Neural progenitor cell (in vitro differentiated cells): ENCODE data around the gene MAP4K2. TPM values are rescaled to one million over a fixed set of nuclear protein-coding genes. Genes with fewer than 3 reads are reported as not detected.

Source experiments
- DNase-seq: peaks from one replicate; pipeline ENCODE4 v3.0.0-alpha.2; 2016; ENCODE audit warnings: low spot score
- H2AFZ ChIP-seq: fragments of 200-600 bp; sonication (generic); replicated peaks from 2 replicates; pipeline ENCODE4 v1.6.1; 2016; ENCODE audit warnings: antibody characterized with exemption
- H3F3A ChIP-seq: fragments of 200-600 bp; sonication (generic); 2 replicates; pipeline ENCODE4 v1.6.1; 2016; ENCODE audit warnings: antibody characterized with exemption, low read depth
- H3K27ac ChIP-seq: fragments of 200-600 bp; sonication (generic); 2 replicates; pipeline ENCODE4 v1.5.1; 2016; ENCODE audit warnings: mild to moderate bottlenecking
- H3K27me3 ChIP-seq: fragments of 200-600 bp; sonication (generic); 2 replicates; pipeline ENCODE4 v1.6.1; 2016; ENCODE audit warnings: mild to moderate bottlenecking, moderate library complexity
- H3K36me3 ChIP-seq: fragments of 200-600 bp; sonication (generic); 2 replicates; pipeline ENCODE4 v1.5.1; 2016
- H3K4me1 ChIP-seq: fragments of 200-600 bp; sonication (generic); 2 replicates; pipeline ENCODE4 v1.6.1; 2016; ENCODE audit warnings: mixed run types
- H3K4me2 ChIP-seq: fragments of 200-600 bp; sonication (generic); 2 replicates; pipeline ENCODE4 v1.6.1; 2016
- H3K4me3 ChIP-seq: fragments of 200-600 bp; sonication (generic); 2 replicates; pipeline ENCODE4 v1.5.1; 2016
- H3K79me2 ChIP-seq: fragments of 200-600 bp; sonication (generic); 2 replicates; pipeline ENCODE4 v1.6.1; 2016; ENCODE audit warnings: low read depth
- H3K9ac ChIP-seq: fragments of 200-600 bp; sonication (generic); 2 replicates; pipeline ENCODE4 v1.6.1; 2016
- H3K9me3 ChIP-seq: fragments of 200-600 bp; sonication (generic); 2 replicates; pipeline ENCODE4 v1.5.1; 2016; ENCODE audit warnings: low read depth
- H4K20me1 ChIP-seq: fragments of 200-600 bp; sonication (generic); 2 replicates; pipeline ENCODE4 v1.6.1; 2016; ENCODE audit warnings: low read depth
- H3K27ac Mint-ChIP-seq: 3 replicates; pipeline ENCODE4 v1.8.0; 2021; ENCODE audit warnings: mixed read lengths
- H3K27me3 Mint-ChIP-seq: 2 replicates; pipeline ENCODE4 v1.8.0; 2022; ENCODE audit warnings: low read depth, mild to moderate bottlenecking, inconsistent platforms, moderate library complexity, mixed read lengths; ENCODE audit not compliant: insufficient read depth
- H3K36me3 Mint-ChIP-seq: 3 replicates; pipeline ENCODE4 v1.8.0; 2021; ENCODE audit warnings: mixed read lengths
- H3K4me1 Mint-ChIP-seq: 3 replicates; pipeline ENCODE4 v1.8.0; 2021; ENCODE audit warnings: mixed read lengths
- H3K4me3 Mint-ChIP-seq: 3 replicates; pipeline ENCODE4 v1.8.0; 2021; ENCODE audit warnings: mild to moderate bottlenecking, moderate library complexity, mixed read lengths
- H3K9me3 Mint-ChIP-seq: 3 replicates; pipeline ENCODE4 v1.8.0; 2020; ENCODE audit warnings: mixed read lengths
- EZH2 ChIP-seq: fragments of 200-600 bp; sonication (generic); IDR thresholded peaks from 2 replicates; pipeline ENCODE4 v1.6.1; 2017; ENCODE audit warnings: antibody characterized with exemption, mild to moderate bottlenecking, moderate library complexity
- EZH2phosphoT487 ChIP-seq: fragments of 200-600 bp; sonication (generic); IDR thresholded peaks from 2 replicates; pipeline ENCODE4 v1.6.1; 2017; ENCODE audit warnings: antibody characterized with exemption
- total RNA-seq: library from RNA; depleted of rRNA; stranded (reverse); fragments of >200 nt; gene quantifications from 2 replicates; pipeline ENCODE4 v1.2.3, GENCODE V29; 2015; ENCODE audit warnings: low replicate concordance
- TF ChIP-seq, protein P1 (sequence below): fragments of 200-600 bp; sonication (generic); IDR thresholded peaks from 2 replicates; pipeline ENCODE4 v1.5.1; 2017; ENCODE audit warnings: antibody characterized with exemption, mild to moderate bottlenecking

Gene MAP4K2
- total RNA-seq, 1 donor from 2014 or later, result 15.8 TPM

DNA sequence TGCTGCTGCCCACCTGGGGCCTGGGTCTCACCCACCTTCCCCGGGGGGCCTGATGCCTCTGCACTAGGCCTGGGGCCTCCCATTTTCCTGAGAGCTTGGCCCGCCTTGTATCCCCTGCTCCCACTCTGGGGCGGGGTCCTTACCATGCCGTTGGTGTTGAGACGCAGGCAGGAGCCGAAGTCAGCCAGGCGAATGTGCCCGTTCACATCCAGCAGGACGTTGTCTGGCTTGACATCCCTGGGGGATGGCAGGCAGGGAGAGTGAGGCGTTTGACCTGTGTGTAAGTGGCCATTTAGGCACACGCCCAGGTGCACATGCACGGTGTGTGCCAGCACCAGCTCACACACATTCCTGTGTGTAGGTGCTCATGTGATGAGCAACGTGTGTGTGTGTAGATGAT is 36.3 kb upstream of the MAP4K2 start:
- H2AFZ ChIP-seq, result no peak overlapping the region
- H3K9me3 ChIP-seq, result no peaks in the 10 kb centered on the region
- H4K20me1 ChIP-seq, result no peaks in the 10 kb centered on the region
- Mint-ChIP-seq H3K4me1 (peaks cover 18% of the 10 kb centered on the region), H3K9me3 (no peaks in the 10 kb centered on the region), H3K36me3 (no peaks in the 10 kb centered on the region), H3K27ac (peak overlapping the region; percentile 21), H3K27me3 (peaks cover 8% of the 10 kb centered on the region), H3K4me3 (no peak overlapping the region)
- no peaks in the 10 kb centered on the region for H3K36me3 ChIP-seq
- DNase-seq, result no peak
- H3K9ac ChIP-seq, result no peak overlapping the region
- TF ChIP-seq, protein P1, sequence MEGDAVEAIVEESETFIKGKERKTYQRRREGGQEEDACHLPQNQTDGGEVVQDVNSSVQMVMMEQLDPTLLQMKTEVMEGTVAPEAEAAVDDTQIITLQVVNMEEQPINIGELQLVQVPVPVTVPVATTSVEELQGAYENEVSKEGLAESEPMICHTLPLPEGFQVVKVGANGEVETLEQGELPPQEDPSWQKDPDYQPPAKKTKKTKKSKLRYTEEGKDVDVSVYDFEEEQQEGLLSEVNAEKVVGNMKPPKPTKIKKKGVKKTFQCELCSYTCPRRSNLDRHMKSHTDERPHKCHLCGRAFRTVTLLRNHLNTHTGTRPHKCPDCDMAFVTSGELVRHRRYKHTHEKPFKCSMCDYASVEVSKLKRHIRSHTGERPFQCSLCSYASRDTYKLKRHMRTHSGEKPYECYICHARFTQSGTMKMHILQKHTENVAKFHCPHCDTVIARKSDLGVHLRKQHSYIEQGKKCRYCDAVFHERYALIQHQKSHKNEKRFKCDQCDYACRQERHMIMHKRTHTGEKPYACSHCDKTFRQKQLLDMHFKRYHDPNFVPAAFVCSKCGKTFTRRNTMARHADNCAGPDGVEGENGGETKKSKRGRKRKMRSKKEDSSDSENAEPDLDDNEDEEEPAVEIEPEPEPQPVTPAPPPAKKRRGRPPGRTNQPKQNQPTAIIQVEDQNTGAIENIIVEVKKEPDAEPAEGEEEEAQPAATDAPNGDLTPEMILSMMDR, result no peak
- TF ChIP-seq EZH2, result no peak
- no peak for TF ChIP-seq EZH2phosphoT487
- peaks cover 24% of the 10 kb centered on the region for H3K4me1 ChIP-seq
- H3K4me3 ChIP-seq, result no peak overlapping the region
- no peak overlapping the region for H3K27ac ChIP-seq
- H3K27me3 ChIP-seq, result peaks cover 8% of the 10 kb centered on the region
- peaks cover 17% of the 10 kb centered on the region for H3F3A ChIP-seq
- H3K79me2 ChIP-seq, result no peaks in the 10 kb centered on the region
- no peak overlapping the region for H3K4me2 ChIP-seq

DNA sequence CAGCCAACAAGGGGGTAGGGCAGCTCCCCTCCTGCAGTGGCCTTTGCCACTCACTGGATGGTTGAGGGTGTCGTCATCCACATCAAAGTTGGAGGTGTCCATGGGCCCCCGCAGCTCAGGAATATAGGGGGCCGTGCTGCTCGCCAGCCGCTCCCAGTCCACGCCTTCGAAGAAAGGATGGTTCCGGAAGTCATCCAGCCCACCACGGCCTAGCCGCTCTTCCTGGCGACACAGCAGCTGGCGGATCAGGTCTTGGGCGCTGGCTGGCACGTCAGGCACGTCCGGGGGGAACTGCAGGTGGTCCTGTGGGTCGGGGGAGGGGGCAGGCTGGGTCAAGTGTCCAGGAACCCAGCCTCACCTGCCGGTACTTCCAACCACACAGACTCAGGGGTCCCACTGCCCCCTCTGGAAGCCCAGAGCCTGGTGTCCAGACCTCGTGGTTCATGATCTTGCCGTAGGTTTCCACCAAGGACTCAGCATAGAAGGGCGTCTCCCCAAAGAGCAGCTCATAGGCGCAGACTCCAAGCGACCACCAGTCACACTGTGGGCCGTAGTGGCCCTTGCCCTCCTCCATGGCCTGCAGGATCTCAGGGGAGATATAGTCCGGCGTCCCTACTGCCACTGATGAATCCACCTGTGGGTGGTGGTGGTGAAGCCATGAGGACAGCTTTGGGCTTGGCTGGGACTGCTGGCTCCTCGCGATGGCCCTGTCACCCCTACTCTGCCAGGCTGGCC is 35.8 kb upstream of the MAP4K2 start:
- Mint-ChIP-seq H3K27me3 (peaks cover 5% of the 10 kb centered on the region), H3K27ac (no peak overlapping the region), H3K4me1 (peaks cover 14% of the 10 kb centered on the region), H3K36me3 (no peaks in the 10 kb centered on the region), H3K4me3 (no peak overlapping the region), H3K9me3 (no peaks in the 10 kb centered on the region)
- Histone ChIP-seq H3K27me3 (peaks cover 3% of the 10 kb centered on the region), H2AFZ (no peak overlapping the region), H3K36me3 (no peaks in the 10 kb centered on the region), H3K27ac (no peak overlapping the region), H3K4me2 (no peak overlapping the region), H3K79me2 (no peaks in the 10 kb centered on the region), H3K4me1 (peaks cover 21% of the 10 kb centered on the region), H3F3A (peaks cover 14% of the 10 kb centered on the region), H3K9ac (no peak overlapping the region), H3K9me3 (no peaks in the 10 kb centered on the region), H4K20me1 (no peaks in the 10 kb centered on the region), H3K4me3 (no peak overlapping the region)
- DNase-seq, result no peak
- TF ChIP-seq EZH2, result no peak
- no peak for TF ChIP-seq EZH2phosphoT487
- TF ChIP-seq, protein P1, result no peak

DNA sequence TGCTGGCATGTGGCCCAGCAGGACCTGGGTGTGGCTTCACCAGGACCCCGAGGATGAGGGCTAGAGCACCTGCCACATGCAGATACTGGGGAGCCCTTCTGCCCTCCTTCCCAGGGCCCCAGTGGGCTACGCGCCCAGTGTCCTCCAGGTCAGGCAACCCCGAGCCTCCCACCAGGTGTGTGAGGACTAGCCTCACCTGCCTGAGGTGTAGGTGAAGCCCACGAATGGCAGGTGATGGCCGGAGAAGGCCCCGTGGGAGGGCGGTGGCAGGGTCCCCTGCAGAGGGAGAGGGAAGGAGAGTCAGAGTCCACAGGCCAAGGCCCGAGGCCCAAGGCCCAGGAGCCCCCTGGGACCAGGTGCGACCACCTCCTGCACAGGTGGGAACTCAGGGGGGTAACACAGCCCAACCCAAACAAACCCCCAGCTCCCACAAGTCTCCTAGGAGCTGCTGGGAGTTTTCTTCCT is 34.9 kb upstream of the MAP4K2 start:
- Histone ChIP-seq H4K20me1 (no peaks in the 10 kb centered on the region), H3K4me3 (no peak overlapping the region), H3K79me2 (no peaks in the 10 kb centered on the region), H3K4me1 (peaks cover 12% of the 10 kb centered on the region), H3F3A (peaks cover 6% of the 10 kb centered on the region), H3K4me2 (no peak overlapping the region), H3K9me3 (no peaks in the 10 kb centered on the region), H3K9ac (no peak overlapping the region), H2AFZ (no peak overlapping the region), H3K36me3 (no peaks in the 10 kb centered on the region), H3K27ac (no peak overlapping the region), H3K27me3 (no peaks in the 10 kb centered on the region)
- Mint-ChIP-seq H3K4me3 (no peak overlapping the region), H3K27me3 (peaks cover 2% of the 10 kb centered on the region), H3K36me3 (no peaks in the 10 kb centered on the region), H3K27ac (no peak overlapping the region), H3K9me3 (no peaks in the 10 kb centered on the region), H3K4me1 (peaks cover 8% of the 10 kb centered on the region)
- TF ChIP-seq, protein P1, result no peak
- TF ChIP-seq EZH2phosphoT487 (no peak), EZH2 (no peak)
- DNase-seq, result no peak
